Panc1 (cell line): Measurements from ENCODE around the gene LMAN1. TPM values are rescaled to one million over a fixed set of nuclear protein-coding genes. Genes with fewer than 3 reads are reported as not detected.

Source experiments
- ATAC-seq: fragments of 200-7000 bp; cut with Tn5 transposase; 2 replicates; pipeline ENCODE4 v1.9.1; 2020; ENCODE audit warnings: mild to moderate bottlenecking, moderate library complexity
- BruUV-seq: library from RNA; stranded (reverse); fragments of 400-500 nt; replicated peaks from 2 replicates; lab custom pipeline; 2021; lab: Mats Ljungman, UMichigan
- CTCF ChIA-PET: fragments of 300-600 bp; sonication (Branson Sonifier 250); formaldehyde crosslinking; loops from one replicate; lab custom pipeline; 2022; ENCODE audit warnings: antibody characterized with exemption; lab: Charles Lee
- POLR2A ChIA-PET: fragments of 300-600 bp; sonication (Branson Sonifier 250); formaldehyde crosslinking; loops from one replicate; lab custom pipeline; 2022; ENCODE audit warnings: antibody characterized with exemption; lab: Charles Lee
- DNase-seq: peaks from one replicate; pipeline ENCODE4 v3.0.0-alpha.2; 2010; ENCODE audit warnings: low read depth, low spot score
- H3K27ac ChIP-seq: 2 replicates; pipeline ENCODE4 v1.5.1; 2011; ENCODE audit warnings: mild to moderate bottlenecking, low read length, inconsistent platforms
- H3K27me3 ChIP-seq: fragments of 200-500 bp; sonication (Bioruptor generic); 2 replicates; pipeline ENCODE4 v1.6.0; 2014; ENCODE audit warnings: low read length, inconsistent platforms; ENCODE audit not compliant: control insufficient read depth, insufficient read depth
- H3K36me3 ChIP-seq: fragments of 200-500 bp; sonication (Bioruptor generic); 2 replicates; pipeline ENCODE4 v1.5.1; 2014; ENCODE audit warnings: inconsistent platforms, mild to moderate bottlenecking, low read length, moderate library complexity; ENCODE audit not compliant: control insufficient read depth, insufficient read depth
- H3K4me1 ChIP-seq: 2 replicates; pipeline ENCODE4 v1.5.1; 2011; ENCODE audit warnings: inconsistent platforms, mild to moderate bottlenecking, low read length, moderate library complexity; ENCODE audit not compliant: control insufficient read depth, insufficient read depth
- H3K4me3 ChIP-seq, 2 experiments: 2 replicates each; pipeline ENCODE4 v1.5.1; 2011 to 2012; ENCODE audit warnings: low read depth in 2 of 2, low read length in 2 of 2, mild to moderate bottlenecking in 2 of 2, inconsistent platforms in 1 of 2, moderate library complexity in 1 of 2
- H3K9me3 ChIP-seq: fragments of 200-500 bp; sonication (Bioruptor generic); 2 replicates; pipeline ENCODE4 v1.5.1; 2014; ENCODE audit warnings: low read depth, mild to moderate bottlenecking, inconsistent platforms, low read length, moderate library complexity; ENCODE audit not compliant: control insufficient read depth, insufficient read depth
- POLR2AphosphoS5 ChIP-seq: IDR thresholded peaks from 2 replicates; pipeline ENCODE4 v1.6.1; 2012; ENCODE audit warnings: mild to moderate bottlenecking, low read depth, low read length, moderate library complexity
- SIN3A ChIP-seq: IDR thresholded peaks from 2 replicates; pipeline ENCODE4 v1.6.1; 2012; ENCODE audit warnings: low read depth, mild to moderate bottlenecking, low read length, moderate library complexity, borderline replicate concordance; ENCODE audit not compliant: insufficient read depth
- TCF7L2 ChIP-seq: IDR thresholded peaks from 2 replicates; pipeline ENCODE4 v1.6.1; 2011; ENCODE audit warnings: mild to moderate bottlenecking, low read depth, low read length, inconsistent platforms
- in situ Hi-C: cut with HindIII; loops from 2 replicates; pipeline ENCODE4 v1.10.0; 2016; ENCODE audit warnings: low sequenced_read_pairs, low pct_unique_long_range_greater_than_20kb
- intact Hi-C: fragments of 100-400 bp; cut with micrococcal nuclease; formaldehyde crosslinking; loops from one replicate; pipeline ENCODE4 v1.10.0; 2022; ENCODE audit not compliant: unreplicated experiment
- total RNA-seq: library from RNA; stranded (reverse); gene quantifications from one replicate; pipeline ENCODE4 v1.2.1, GENCODE V29; 2021; ENCODE audit not compliant: unreplicated experiment
- TF ChIP-seq, protein P1 (sequence below): fragments of 450-650 bp; IDR thresholded peaks from 2 replicates; pipeline ENCODE4 v1.5.1; 2017; ENCODE audit warnings: mild to moderate bottlenecking
- TF ChIP-seq, protein P2 (sequence below), 2 experiments: IDR thresholded peaks; 2 replicates each; pipeline ENCODE4 v1.6.1; 2011 to 2012; ENCODE audit warnings: low read depth in 2 of 2, control low read depth in 1 of 2, low read length in 1 of 2, mild to moderate bottlenecking in 1 of 2, moderate library complexity in 1 of 2; ENCODE audit not compliant: insufficient read depth in 1 of 2

Gene LMAN1
- total RNA-seq, 1 experiment from 2014 or later, result 60.8 TPM

DNA sequence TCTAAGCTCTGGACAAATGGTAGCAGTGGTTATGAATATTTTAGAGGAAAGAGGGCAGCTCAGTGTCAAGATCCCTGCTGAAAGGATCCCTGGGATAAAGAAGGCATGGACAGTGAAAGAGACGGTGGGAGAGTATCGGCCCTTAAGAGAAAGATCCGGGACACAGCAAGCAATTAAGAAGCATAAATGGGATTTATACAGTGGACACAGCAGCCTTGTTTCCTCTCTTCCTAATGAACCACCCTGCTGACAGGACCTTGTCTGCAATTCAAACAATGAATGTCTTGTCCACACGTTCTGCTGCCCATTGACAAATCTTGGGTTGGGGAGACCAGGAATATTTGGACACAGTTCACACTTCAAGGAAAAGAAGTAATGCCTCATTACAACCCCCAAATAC is 57.1 kb downstream of the LMAN1 start:
- no peak for DNase-seq
- no peak overlapping the region for H3K4me3 ChIP-seq
- intact Hi-C loops, result no loop called here

DNA sequence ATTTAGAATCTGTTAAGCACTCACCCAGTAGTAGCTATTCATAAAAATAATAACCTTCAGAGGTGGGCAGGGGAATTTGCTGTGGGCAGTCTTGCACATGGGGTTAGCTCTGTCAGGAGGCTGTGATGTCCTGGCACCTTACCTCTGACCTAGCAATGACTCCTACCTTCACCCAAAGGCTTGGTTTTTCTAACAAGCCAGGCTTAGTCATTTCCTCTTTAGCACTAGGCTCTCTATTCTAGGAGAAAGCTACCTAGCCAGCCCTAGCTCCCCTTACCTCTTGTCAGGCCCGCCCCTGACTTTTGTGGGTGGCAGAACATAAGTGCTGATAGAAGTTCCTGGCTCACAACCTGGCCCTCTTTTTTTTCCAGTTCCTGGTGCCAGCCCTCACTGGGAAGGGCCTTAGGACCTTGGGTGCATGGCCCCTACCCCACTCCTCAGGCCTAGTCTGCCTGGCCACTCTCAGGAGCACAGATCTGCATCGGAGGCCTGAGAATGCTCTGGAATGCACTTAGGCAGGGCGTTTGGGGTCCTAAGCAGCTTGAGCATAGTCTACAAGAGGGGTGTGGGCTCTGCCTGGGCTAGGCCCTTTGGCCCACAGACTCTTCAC is 58.3 kb downstream of the LMAN1 start:
- no peak for ATAC-seq
- no peak overlapping the region for H3K4me3 ChIP-seq
- no peaks in the 10 kb centered on the region for H3K9me3 ChIP-seq
- no peak overlapping the region for H3K27ac ChIP-seq
- ChIA-PET POLR2A (no interaction called here), CTCF (interaction anchor here (0.5 kb wide), 1 partner anchor 7 kb away, joined by 6 read pairs; no protein-coding TSS in a partner anchor)
- intact Hi-C loops, result no loop called here
- in situ Hi-C loops, result no loop called here
- DNase-seq, result no peak
- TF ChIP-seq, protein P1, sequence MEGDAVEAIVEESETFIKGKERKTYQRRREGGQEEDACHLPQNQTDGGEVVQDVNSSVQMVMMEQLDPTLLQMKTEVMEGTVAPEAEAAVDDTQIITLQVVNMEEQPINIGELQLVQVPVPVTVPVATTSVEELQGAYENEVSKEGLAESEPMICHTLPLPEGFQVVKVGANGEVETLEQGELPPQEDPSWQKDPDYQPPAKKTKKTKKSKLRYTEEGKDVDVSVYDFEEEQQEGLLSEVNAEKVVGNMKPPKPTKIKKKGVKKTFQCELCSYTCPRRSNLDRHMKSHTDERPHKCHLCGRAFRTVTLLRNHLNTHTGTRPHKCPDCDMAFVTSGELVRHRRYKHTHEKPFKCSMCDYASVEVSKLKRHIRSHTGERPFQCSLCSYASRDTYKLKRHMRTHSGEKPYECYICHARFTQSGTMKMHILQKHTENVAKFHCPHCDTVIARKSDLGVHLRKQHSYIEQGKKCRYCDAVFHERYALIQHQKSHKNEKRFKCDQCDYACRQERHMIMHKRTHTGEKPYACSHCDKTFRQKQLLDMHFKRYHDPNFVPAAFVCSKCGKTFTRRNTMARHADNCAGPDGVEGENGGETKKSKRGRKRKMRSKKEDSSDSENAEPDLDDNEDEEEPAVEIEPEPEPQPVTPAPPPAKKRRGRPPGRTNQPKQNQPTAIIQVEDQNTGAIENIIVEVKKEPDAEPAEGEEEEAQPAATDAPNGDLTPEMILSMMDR, result no peak
- TF ChIP-seq, protein P2, sequence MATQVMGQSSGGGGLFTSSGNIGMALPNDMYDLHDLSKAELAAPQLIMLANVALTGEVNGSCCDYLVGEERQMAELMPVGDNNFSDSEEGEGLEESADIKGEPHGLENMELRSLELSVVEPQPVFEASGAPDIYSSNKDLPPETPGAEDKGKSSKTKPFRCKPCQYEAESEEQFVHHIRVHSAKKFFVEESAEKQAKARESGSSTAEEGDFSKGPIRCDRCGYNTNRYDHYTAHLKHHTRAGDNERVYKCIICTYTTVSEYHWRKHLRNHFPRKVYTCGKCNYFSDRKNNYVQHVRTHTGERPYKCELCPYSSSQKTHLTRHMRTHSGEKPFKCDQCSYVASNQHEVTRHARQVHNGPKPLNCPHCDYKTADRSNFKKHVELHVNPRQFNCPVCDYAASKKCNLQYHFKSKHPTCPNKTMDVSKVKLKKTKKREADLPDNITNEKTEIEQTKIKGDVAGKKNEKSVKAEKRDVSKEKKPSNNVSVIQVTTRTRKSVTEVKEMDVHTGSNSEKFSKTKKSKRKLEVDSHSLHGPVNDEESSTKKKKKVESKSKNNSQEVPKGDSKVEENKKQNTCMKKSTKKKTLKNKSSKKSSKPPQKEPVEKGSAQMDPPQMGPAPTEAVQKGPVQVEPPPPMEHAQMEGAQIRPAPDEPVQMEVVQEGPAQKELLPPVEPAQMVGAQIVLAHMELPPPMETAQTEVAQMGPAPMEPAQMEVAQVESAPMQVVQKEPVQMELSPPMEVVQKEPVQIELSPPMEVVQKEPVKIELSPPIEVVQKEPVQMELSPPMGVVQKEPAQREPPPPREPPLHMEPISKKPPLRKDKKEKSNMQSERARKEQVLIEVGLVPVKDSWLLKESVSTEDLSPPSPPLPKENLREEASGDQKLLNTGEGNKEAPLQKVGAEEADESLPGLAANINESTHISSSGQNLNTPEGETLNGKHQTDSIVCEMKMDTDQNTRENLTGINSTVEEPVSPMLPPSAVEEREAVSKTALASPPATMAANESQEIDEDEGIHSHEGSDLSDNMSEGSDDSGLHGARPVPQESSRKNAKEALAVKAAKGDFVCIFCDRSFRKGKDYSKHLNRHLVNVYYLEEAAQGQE (IDR thresholded peaks at IDR 0.05; ENCODE audit: insufficient read depth in 1 of 2, low read depth in 2 of 2, low read length in 1 of 2), result no peak
- TF ChIP-seq TCF7L2, result no peak
- no peak for TF ChIP-seq POLR2AphosphoS5
- no peak for TF ChIP-seq SIN3A
- H3K36me3 ChIP-seq, result no peaks in the 10 kb centered on the region
- no peaks in the 10 kb centered on the region for H3K4me1 ChIP-seq
- no peaks in the 10 kb centered on the region; the same call in 1 of the 2 replicates for H3K27me3 ChIP-seq
- no TSS peak for BruUV-seq

More for the DNA sequence above, 57.1 kb downstream of the LMAN1 start:
- Histone ChIP-seq H3K9me3 (no peaks in the 10 kb centered on the region), H3K27me3 (no peaks in the 10 kb centered on the region; the same call in 1 of the 2 replicates), H3K36me3 (no peaks in the 10 kb centered on the region), H3K27ac (no peak overlapping the region), H3K4me1 (no peaks in the 10 kb centered on the region)
- no TSS peak for BruUV-seq
- no peak for ATAC-seq
- TF ChIP-seq, protein P1, result no peak
- TF ChIP-seq, protein P2 (IDR thresholded peaks at IDR 0.05; ENCODE audit: insufficient read depth in 1 of 2, low read depth in 2 of 2, low read length in 1 of 2), result no peak
- TF ChIP-seq POLR2AphosphoS5 (no peak), SIN3A (no peak), TCF7L2 (no peak)
- ChIA-PET POLR2A (no interaction called here), CTCF (no interaction called here)
- in situ Hi-C loops, result no loop called here
